Coronary artery (tissue), 2 donors: Measurements from ENCODE around the gene STX4.

Experiments
- DNase-seq: peaks from one replicate; pipeline ENCODE4 v3.0.0-alpha.2; 2017; ENCODE audit warnings: low spot score
- H3K27ac ChIP-seq, 2 donors: fragments of 200-600 bp; sonication (generic); one replicate each; pipeline ENCODE4 v1.5.1; 2016 to 2019
- H3K4me3 ChIP-seq: fragments of 200-600 bp; sonication (generic); 2 replicates; pipeline ENCODE4 v1.5.1; 2016; ENCODE audit warnings: mild to moderate bottlenecking, moderate library complexity
- TF ChIP-seq, protein P1 (sequence below): fragments of 200-600 bp; sonication (generic); IDR thresholded peaks from one replicate; pipeline ENCODE4 v1.5.1; 2019; ENCODE audit warnings: antibody characterized with exemption

STX4 gene

DNA sequence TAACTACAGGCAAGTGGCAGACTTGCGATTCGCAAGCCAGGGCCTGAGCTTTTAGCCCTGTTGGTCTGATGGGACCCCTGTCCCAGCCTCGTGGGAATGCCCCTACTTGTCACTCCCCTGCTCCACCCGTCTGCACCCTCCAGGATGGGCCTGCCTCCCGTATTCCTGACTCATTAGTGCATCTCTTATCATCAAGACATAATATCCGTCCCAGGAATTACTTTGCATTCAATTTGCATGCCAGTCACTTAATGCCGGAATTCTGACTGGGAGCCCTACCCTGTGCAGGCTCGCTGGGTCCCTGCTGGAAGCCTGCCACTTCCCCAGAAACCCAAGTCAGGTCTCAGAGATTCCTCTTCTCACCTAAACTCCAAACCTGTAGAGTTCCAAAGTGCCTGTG is 52.1 kb downstream of the STX4 start:
- Histone ChIP-seq H3K4me3 (no peak overlapping the region), H3K27ac (no peak overlapping the region)
- TF ChIP-seq, protein P1, sequence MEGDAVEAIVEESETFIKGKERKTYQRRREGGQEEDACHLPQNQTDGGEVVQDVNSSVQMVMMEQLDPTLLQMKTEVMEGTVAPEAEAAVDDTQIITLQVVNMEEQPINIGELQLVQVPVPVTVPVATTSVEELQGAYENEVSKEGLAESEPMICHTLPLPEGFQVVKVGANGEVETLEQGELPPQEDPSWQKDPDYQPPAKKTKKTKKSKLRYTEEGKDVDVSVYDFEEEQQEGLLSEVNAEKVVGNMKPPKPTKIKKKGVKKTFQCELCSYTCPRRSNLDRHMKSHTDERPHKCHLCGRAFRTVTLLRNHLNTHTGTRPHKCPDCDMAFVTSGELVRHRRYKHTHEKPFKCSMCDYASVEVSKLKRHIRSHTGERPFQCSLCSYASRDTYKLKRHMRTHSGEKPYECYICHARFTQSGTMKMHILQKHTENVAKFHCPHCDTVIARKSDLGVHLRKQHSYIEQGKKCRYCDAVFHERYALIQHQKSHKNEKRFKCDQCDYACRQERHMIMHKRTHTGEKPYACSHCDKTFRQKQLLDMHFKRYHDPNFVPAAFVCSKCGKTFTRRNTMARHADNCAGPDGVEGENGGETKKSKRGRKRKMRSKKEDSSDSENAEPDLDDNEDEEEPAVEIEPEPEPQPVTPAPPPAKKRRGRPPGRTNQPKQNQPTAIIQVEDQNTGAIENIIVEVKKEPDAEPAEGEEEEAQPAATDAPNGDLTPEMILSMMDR: no peak
- no peak for DNase-seq

DNA sequence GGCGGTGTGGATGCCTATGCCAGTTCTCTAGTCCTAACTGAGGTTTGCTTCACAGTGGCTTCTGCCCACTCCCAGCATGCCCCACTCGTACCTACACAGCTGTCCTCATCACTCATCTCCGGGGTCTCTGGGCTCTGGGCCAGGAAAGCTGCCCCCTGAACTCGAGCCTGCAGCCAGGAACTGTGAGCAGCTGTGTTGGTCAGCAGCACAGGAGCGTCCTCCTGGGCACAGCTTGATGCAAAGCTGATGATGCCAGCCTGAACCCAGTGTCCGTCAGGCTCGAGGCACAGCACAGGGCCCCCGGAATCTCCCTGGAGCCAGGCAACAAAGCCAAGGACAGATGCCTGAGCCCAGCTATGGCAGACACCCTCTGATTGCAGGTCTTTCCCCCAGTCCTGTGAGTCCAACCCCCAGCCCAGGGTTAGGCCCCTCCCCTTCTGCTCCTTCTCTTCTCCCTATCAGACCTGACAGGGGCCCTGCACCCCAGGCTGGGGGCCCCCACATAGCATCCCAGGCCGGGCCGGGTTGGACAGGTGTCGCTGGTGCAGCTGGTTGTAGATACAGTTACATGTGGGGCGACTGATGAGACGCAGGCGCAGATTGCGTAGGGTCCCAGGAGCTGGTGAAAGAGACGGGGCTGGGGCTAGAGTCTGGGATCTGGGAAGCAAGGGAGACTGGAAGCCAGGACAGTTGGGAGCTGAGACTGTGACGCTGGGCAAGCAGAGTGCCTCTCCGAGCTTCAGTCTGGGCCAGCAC is 52.7 kb downstream of the STX4 start:
- H3K27ac ChIP-seq: no peak overlapping the region
- DNase-seq: no peak
- H3K4me3 ChIP-seq: no peak overlapping the region
- TF ChIP-seq, protein P1: no peak

DNA sequence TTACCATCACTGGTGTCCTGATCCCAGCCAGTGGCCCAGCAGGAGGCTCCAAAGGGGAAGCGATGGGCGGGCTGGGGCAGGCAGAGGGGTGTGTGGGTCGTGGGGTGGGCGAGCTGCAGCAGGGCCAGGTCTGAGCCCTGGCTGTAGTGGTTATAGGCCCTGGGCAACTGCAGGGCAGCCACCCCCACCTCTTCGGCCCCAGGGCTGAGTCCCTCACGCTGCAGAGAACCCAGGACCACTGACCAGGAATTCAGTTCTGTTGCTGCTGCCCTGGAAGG is 53.2 kb downstream of the STX4 start:
- TF ChIP-seq, protein P1: no peak
- no peak overlapping the region for H3K4me3 ChIP-seq
- DNase-seq: no peak
- no peak overlapping the region for H3K27ac ChIP-seq

DNA sequence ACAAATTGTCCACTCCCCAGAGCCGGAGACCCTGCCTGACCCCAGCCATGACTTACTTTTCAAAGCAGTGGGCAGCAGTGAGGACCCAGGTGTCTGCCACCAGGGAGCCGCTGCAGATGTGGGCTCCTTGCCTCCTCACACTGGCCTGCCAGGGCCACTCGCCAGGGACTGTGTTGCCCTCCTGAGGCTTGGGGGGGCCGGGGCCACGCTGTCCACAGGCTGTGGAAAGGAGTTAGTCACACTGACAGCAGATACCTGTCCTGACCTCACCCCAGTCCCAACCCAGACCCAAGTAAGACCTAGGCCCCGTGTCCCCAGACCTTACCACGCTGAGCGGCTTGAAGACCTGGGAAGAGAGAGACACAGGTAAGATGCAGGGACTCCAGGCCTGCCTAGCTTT is 54.1 kb downstream of the STX4 start:
- no peak for DNase-seq
- TF ChIP-seq, protein P1: no peak
- Histone ChIP-seq H3K4me3 (no peak overlapping the region), H3K27ac (no peak overlapping the region)

DNA sequence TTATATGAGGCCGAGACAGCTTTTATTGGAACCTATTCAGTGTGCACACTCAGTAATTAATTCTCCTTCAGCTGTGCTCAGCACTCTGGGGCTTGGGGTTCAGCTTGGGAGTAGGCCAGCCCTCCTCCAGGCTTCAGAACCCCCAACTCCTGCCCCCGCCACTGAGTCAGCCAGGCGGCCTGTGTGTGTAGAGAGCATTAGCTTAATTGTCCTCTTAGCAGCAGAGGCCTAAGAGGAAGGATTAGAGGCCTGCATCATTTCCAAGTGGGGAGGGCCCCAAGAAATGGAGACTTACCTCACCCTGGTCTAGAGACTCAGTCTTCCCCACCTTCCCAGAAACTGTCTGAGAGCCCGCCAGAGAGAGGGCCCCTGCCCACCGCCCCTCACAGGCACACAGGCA is 54.6 kb downstream of the STX4 start:
- TF ChIP-seq, protein P1: no peak
- DNase-seq: no peak
- H3K27ac ChIP-seq: no peak overlapping the region
- H3K4me3 ChIP-seq: no peak overlapping the region

DNA sequence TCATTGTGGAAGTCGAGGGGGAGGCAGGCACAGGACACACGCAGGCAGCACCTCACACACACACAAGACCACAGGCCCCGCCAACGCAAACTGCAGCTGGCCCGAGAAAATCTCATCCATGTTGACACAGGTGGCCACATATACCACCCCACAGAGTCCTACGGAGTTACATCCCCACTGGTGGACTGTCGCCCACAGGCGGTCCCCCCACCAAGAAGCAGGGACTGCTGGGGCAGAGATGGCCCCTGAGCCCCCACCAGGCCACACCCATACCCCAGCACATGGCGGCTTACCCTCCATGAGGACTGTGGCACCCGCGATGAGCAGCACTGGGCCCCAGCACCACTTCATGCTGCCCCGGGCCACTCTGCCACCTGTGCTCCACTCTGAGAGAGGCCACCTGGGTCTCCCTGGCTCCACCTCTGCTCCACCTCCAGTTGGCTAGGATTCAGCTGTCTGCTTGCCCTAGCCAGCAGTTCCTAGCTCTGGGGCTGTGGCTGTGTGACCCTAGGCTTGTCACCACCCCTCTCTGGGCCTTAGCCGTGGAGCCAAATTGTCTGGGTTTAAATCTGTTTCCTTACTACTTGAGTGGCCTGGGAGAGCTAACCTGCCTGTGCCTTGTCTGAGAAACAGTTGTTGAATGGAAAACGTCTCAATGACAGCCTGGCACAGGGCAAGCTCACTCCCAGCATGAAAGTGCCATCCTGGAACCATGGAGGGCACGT is 55.3 kb downstream of the STX4 start, which contains the start of gene PRSS53:
Gene PRSS53, minus strand, starts transcription at position 485 of the 725 bp plus-strand sequence. Its CDS starts 134 bp downstream, at position 351.
- TF ChIP-seq, protein P1: no peak
- Histone ChIP-seq H3K27ac (no peak within 1 kb of the TSS), H3K4me3 (no peak within 1 kb of the TSS)
- DNase-seq: no peak

DNA sequence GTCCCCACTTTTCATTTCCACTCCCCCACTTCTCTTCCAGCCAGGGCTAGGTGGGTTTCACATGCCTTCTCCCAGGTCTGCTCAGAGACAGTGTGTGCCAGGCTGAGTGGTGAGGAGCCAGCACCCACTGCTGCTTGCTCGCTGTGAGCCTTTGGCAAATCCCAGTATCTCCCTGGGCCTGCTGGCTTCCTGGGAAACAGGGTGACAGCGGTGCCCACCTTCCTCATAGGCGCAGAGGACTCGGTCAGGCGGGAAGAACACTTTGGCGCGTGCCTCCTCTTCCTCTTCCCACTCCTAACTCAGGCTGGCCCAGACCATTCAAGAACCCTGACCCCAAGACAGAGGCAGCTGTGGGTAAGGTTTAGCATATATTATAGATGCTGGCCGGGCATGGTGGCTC is 55.8 kb downstream of the STX4 start:
- TF ChIP-seq, protein P1: no peak
- DNase-seq: no peak
- H3K27ac ChIP-seq: no peak overlapping the region

More for the DNA sequence above, 55.8 kb downstream of the STX4 start:
- H3K4me3 ChIP-seq: no peak overlapping the region
